Mesodermal cell (in vitro differentiated cells): ENCODE measurements around the gene VAMP4.

ENCODE experiments used
- H3K27ac ChIP-seq: 2 replicates; pipeline ENCODE4 v1.7.0; 2013; ENCODE audit warnings: mild to moderate bottlenecking, low read depth, low read length, moderate library complexity; ENCODE audit not compliant: severe bottlenecking
- H3K36me3 ChIP-seq: 2 replicates; pipeline ENCODE4 v1.7.1; 2013; ENCODE audit warnings: mild to moderate bottlenecking, low read length, moderate library complexity; ENCODE audit not compliant: control insufficient read depth, insufficient read depth
- H3K4me1 ChIP-seq: one replicate; pipeline ENCODE4 v1.7.1; 2013; ENCODE audit warnings: mild to moderate bottlenecking, low read length; ENCODE audit not compliant: insufficient read depth, control insufficient read depth, poor library complexity, severe bottlenecking
- H3K4me3 ChIP-seq: 2 replicates; pipeline ENCODE4 v1.7.0; 2013; ENCODE audit warnings: low read length, control low read depth, mild to moderate bottlenecking; ENCODE audit not compliant: insufficient read depth, poor library complexity, severe bottlenecking; ENCODE audit errors: extremely low read depth
- H3K9me3 ChIP-seq: 2 replicates; pipeline ENCODE4 v1.7.1; 2013; ENCODE audit warnings: mild to moderate bottlenecking, low read length, moderate library complexity; ENCODE audit not compliant: control insufficient read depth
- WGBS, 2 experiments: methylation state at CpG; one replicate each; pipeline ENCODE4 v1.1.5; 2013; ENCODE audit warnings: missing lambda C conversion rate in 2 of 2; ENCODE audit not compliant: insufficient coverage in 2 of 2; 5-methylcytosine and 5-hydroxymethylcytosine counted together

The VAMP4 gene

GRCh38 chr1:171780583-171781175, 38.8 kb upstream of the VAMP4 start:
- Histone ChIP-seq H3K4me3 (peak overlapping the region; percentile 84), H3K4me1 (no peaks in the 10 kb centered on the region), H3K36me3 (peaks cover 24% of the 10 kb centered on the region), H3K9me3 (no peaks in the 10 kb centered on the region), H3K27ac (peak overlapping the region; percentile 93)
- 8 to 47% methylated on average over 3 to 4 of the region's 11 CpGs for WGBS, 2 experiments

- WGBS, 2 experiments = 92 to 100% methylated on average over 1 of the region's 2 CpGs
- Histone ChIP-seq H3K36me3 (no peaks in the 10 kb centered on the region), H3K27ac (no peak overlapping the region), H3K9me3 (no peaks in the 10 kb centered on the region), H3K4me3 (no peak overlapping the region), H3K4me1 (no peaks in the 10 kb centered on the region)
Observed at GRCh38 chr1:171772312-171772711, 30.4 kb upstream of the VAMP4 start.

DNA sequence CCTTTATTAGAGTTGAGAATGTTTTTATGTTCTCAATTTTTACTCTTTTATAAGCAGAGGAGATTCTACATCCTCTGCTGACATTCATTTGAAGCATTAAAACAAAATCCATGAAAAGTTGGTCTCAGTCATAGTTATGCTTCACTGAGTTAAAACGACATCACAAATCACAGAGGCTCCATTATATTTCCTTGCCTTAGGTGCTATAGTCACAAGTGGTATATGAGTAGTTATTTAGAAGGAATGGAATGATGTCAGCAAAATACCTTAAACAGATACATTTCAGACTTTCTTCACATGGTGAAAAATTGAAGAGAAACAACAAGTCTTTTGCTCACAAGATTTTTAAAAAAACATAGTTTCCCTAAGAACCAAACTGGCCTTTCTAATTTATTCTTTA, 27.9 kb upstream of the VAMP4 start:
- Histone ChIP-seq H3K9me3 (no peaks in the 10 kb centered on the region), H3K27ac (no peak overlapping the region), H3K4me1 (no peaks in the 10 kb centered on the region), H3K4me3 (no peak overlapping the region), H3K36me3 (no peaks in the 10 kb centered on the region)
- whole genome bisulfite sequencing, 2 experiments = no CpG with 5 or more reads among the region's 1 CpG

- Histone ChIP-seq H3K4me1 (no peaks in the 10 kb centered on the region), H3K27ac (no peak overlapping the region), H3K36me3 (no peaks in the 10 kb centered on the region), H3K4me3 (no peak overlapping the region), H3K9me3 (no peaks in the 10 kb centered on the region)
- 50 to 64% methylated on average over 2 to 3 of the region's 3 CpGs for WGBS, 2 experiments
Observed at GRCh38 chr1:171769171-171769570, 27.3 kb upstream of the VAMP4 start.

DNA sequence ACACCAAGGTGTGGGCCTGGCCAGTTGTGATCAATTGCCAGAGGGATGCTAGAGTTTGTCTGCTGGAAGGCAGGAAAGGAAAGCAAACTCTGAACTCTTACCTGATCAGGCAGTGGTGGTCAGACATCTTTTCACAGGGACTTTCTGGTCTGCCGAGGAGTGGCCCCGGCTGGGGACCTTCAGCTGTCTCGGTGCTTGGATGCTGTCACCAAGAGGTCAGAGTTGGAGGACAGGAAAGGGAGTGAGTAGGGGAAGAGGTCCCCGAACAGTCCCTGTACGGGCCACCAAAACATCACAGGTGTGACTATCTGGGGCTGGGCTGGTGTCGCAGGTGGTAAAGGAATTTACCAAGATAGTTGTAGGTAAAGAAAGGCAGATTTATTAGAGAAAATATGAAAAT, 21.9 kb upstream of the VAMP4 start:
- no peak overlapping the region for H3K27ac ChIP-seq
- WGBS, 2 experiments = 92 to 95% methylated on average over 5 to 6 of the region's 6 CpGs
- H3K36me3 ChIP-seq = no peaks in the 10 kb centered on the region
- no peak overlapping the region for H3K4me3 ChIP-seq
- H3K4me1 ChIP-seq = no peaks in the 10 kb centered on the region
- H3K9me3 ChIP-seq = no peaks in the 10 kb centered on the region

DNA sequence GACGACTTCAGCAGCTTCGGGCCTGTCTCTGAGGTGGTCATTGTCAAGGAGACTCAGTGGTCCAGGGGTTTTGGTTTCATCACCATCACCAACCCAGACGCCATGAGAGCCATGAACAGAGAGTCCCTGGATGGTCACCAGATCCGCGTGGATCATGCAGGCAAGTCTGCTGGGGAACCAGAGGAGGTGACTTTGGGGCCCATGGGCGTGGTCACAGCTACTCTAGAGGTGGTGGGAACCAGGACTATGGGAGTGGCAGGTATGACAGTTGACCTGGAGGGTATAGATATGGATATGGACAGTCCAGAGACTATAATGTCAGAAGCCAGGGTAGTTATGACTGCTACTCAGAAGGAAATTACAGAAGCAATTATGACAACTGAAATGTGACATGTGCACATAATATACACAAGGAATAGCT, 20.3 kb upstream of the VAMP4 start:
- WGBS, 2 experiments = 86 to 89% methylated on average over 3 to 6 of the region's 6 CpGs
- no peaks in the 10 kb centered on the region for H3K4me1 ChIP-seq
- H3K4me3 ChIP-seq = no peak overlapping the region
- no peak overlapping the region for H3K27ac ChIP-seq
- no peaks in the 10 kb centered on the region for H3K36me3 ChIP-seq
- no peaks in the 10 kb centered on the region for H3K9me3 ChIP-seq

DNA sequence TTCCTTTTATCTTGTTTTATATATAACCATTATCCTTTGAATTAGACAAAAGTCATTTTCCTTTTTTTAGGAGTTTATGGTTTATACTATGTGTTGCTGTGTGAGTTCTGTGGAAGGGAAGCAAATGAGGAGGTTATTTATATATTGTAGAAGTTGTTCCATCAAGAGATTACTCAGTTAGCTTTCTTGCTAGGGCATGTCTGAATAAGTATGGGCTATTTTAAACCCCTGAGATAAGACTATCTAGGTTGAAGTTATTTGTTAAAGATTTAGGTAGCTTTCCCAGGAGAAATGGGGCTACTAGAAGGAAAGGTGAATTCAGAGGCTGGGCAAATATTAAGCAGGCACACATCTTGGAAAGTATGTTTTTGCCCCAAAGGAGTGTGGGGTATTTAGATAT, 16.1 kb upstream of the VAMP4 start:
- Histone ChIP-seq H3K4me3 (no peak overlapping the region), H3K9me3 (peaks cover 5% of the 10 kb centered on the region), H3K27ac (no peak overlapping the region), H3K36me3 (no peaks in the 10 kb centered on the region), H3K4me1 (peaks cover 10% of the 10 kb centered on the region)

GRCh38 chr1:171756856-171757255, 15.0 kb upstream of the VAMP4 start:
- no peaks in the 10 kb centered on the region for H3K36me3 ChIP-seq
- peaks cover 10% of the 10 kb centered on the region for H3K4me1 ChIP-seq
- H3K27ac ChIP-seq = no peak overlapping the region
- peaks cover 5% of the 10 kb centered on the region for H3K9me3 ChIP-seq
- H3K4me3 ChIP-seq = no peak overlapping the region
- WGBS, 2 experiments = 80 to 92% methylated on average over 1 to 2 of the region's 4 CpGs

- Histone ChIP-seq H3K9me3 (peaks cover 5% of the 10 kb centered on the region), H3K27ac (no peak overlapping the region), H3K4me3 (no peak overlapping the region), H3K36me3 (no peaks in the 10 kb centered on the region), H3K4me1 (peaks cover 10% of the 10 kb centered on the region)
- WGBS, 2 experiments = 100% methylated on average over 1 of the region's 1 CpG; no CpG with 5 or more reads in 1 of the 2 experiments
Observed at GRCh38 chr1:171754971-171755370, 13.1 kb upstream of the VAMP4 start.

DNA sequence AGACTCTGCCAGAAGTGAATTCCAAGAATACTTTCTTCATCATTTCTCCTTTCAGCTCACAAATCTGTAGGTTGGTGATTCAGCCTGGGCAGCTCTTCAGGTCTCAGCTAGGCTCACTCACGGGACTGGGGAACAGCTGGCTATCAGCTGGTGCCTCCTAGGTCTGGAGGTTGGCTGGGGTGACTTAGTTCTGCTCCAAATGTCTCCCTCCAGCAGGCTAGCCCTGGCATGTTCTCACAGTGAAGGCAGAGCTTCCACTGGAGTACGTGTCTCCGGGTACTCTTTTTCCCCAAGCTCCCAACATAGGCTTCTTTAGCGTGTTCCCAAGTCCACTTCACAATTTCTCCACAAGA, 12.5 kb upstream of the VAMP4 start:
- Histone ChIP-seq H3K4me1 (peaks cover 10% of the 10 kb centered on the region), H3K36me3 (no peaks in the 10 kb centered on the region), H3K27ac (no peak overlapping the region), H3K4me3 (no peak overlapping the region), H3K9me3 (peaks cover 5% of the 10 kb centered on the region)
- WGBS, 2 experiments = 60 to 88% methylated on average over 3 of the region's 4 CpGs

GRCh38 chr1:171753685-171754352, 12.0 kb upstream of the VAMP4 start:
- Histone ChIP-seq H3K4me1 (peaks cover 10% of the 10 kb centered on the region), H3K4me3 (no peak overlapping the region), H3K27ac (no peak overlapping the region), H3K36me3 (no peaks in the 10 kb centered on the region), H3K9me3 (peaks cover 5% of the 10 kb centered on the region)
- WGBS, 2 experiments = 67 to 81% methylated on average over 2 to 3 of the region's 4 CpGs
